GM23338 (cell line): ENCODE data around the gene APOLD1.

Source experiments
- CTCF ChIP-seq, 2 experiments: fragments of 200-600 bp in 1 of 2; sonication (generic) in 1 of 2; conservative IDR thresholded peaks; 2 replicates each; pipeline versions ENCODE4 v1.5.1 to v1.6.1; 2016 to 2017; ENCODE audit warnings: antibody characterized with exemption in 2 of 2, low read depth in 2 of 2, mild to moderate bottlenecking in 2 of 2, moderate library complexity in 1 of 2
- EZH2 ChIP-seq: fragments of 200-600 bp; sonication (generic); IDR thresholded peaks from one replicate; pipeline ENCODE4 v1.8.0; 2017; ENCODE audit warnings: antibody characterized with exemption, mild to moderate bottlenecking, low read depth; ENCODE audit not compliant: unreplicated experiment
- EZH2phosphoT487 ChIP-seq: fragments of 200-600 bp; sonication (generic); IDR thresholded peaks from one replicate; pipeline ENCODE4 v1.8.1; 2018; ENCODE audit warnings: antibody characterized with exemption; ENCODE audit not compliant: unreplicated experiment
- POLR2AphosphoS5 ChIP-seq: IDR thresholded peaks from 2 replicates; pipeline ENCODE4 v1.6.1; 2016; ENCODE audit warnings: antibody characterized with exemption, low read depth
- TF ChIP-seq, protein P1 (sequence below): IDR thresholded peaks from one replicate; pipeline ENCODE4 v1.6.1; 2018; ENCODE audit warnings: antibody characterized with exemption; ENCODE audit not compliant: unreplicated experiment

- TF ChIP-seq POLR2AphosphoS5, result no peak
- TF ChIP-seq EZH2, result no peak
- TF ChIP-seq EZH2phosphoT487, result no peak
- no peak for TF ChIP-seq CTCF (conservative IDR thresholded peaks at IDR 0.05; ENCODE audit: low read depth in 2 of 2)
- TF ChIP-seq, protein P1, sequence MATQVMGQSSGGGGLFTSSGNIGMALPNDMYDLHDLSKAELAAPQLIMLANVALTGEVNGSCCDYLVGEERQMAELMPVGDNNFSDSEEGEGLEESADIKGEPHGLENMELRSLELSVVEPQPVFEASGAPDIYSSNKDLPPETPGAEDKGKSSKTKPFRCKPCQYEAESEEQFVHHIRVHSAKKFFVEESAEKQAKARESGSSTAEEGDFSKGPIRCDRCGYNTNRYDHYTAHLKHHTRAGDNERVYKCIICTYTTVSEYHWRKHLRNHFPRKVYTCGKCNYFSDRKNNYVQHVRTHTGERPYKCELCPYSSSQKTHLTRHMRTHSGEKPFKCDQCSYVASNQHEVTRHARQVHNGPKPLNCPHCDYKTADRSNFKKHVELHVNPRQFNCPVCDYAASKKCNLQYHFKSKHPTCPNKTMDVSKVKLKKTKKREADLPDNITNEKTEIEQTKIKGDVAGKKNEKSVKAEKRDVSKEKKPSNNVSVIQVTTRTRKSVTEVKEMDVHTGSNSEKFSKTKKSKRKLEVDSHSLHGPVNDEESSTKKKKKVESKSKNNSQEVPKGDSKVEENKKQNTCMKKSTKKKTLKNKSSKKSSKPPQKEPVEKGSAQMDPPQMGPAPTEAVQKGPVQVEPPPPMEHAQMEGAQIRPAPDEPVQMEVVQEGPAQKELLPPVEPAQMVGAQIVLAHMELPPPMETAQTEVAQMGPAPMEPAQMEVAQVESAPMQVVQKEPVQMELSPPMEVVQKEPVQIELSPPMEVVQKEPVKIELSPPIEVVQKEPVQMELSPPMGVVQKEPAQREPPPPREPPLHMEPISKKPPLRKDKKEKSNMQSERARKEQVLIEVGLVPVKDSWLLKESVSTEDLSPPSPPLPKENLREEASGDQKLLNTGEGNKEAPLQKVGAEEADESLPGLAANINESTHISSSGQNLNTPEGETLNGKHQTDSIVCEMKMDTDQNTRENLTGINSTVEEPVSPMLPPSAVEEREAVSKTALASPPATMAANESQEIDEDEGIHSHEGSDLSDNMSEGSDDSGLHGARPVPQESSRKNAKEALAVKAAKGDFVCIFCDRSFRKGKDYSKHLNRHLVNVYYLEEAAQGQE, result no peak
Observed at GRCh38 chr12:12804011-12804410, 18.6 kb downstream of the APOLD1 start.
